Right lobe of liver (tissue), 6 donors: ENCODE results near the gene ALPL. TPM values are rescaled to one million over a fixed set of nuclear protein-coding genes. Genes with fewer than 3 reads are reported as not detected.

ENCODE experiments used
- ATAC-seq, 4 donors: fragments of 200-7000 bp; cut with Tn5 transposase; one replicate each; pipeline ENCODE4 v1.9.1; 2020; ENCODE audit warnings: mild to moderate bottlenecking in 4 of 4, moderate library complexity in 4 of 4
- DNase-seq, 3 donors: peaks; one replicate each; pipeline ENCODE4 v3.0.0-alpha.2; 2020
- H3K27ac ChIP-seq, 3 donors: fragments of 200-600 bp; one replicate each; pipeline ENCODE4 v1.8.0; 2022
- H3K27me3 ChIP-seq, 2 donors: fragments of 200-600 bp; one replicate each; pipeline ENCODE4 v1.8.0; 2022
- H3K36me3 ChIP-seq, 4 donors: fragments of 200-600 bp; sonication (generic) in 1 of 4; one replicate each; pipeline versions ENCODE4 v1.5.1 to v1.8.0; 2017 to 2022; ENCODE audit warnings: control low read depth in 1 of 4
- H3K4me1 ChIP-seq, 4 donors: fragments of 200-600 bp; sonication (generic) in 1 of 4; one replicate each; pipeline versions ENCODE4 v1.5.1 to v1.8.0; 2017 to 2022; ENCODE audit warnings: control low read depth in 1 of 4
- H3K4me3 ChIP-seq, 3 donors: fragments of 200-600 bp; one replicate each; pipeline ENCODE4 v1.8.0; 2022
- H3K9me3 ChIP-seq, 4 donors: fragments of 200-600 bp; sonication (generic) in 1 of 4; one replicate each; pipeline versions ENCODE4 v1.5.1 to v1.8.0; 2017 to 2022; ENCODE audit warnings: control low read depth in 1 of 4
- POLR2A ChIP-seq: fragments of 450-650 bp; IDR thresholded peaks from one replicate; pipeline ENCODE4 v1.6.1; 2017; ENCODE audit warnings: antibody characterized with exemption, mild to moderate bottlenecking
- WGBS: methylation state at CpG from one replicate; pipeline ENCODE4 v1.1.6; 2018; ENCODE audit warnings: low coverage, low lambda C conversion rate; ENCODE audit not compliant: insufficient coverage; ENCODE audit errors: missing lambda C conversion rate; 5-methylcytosine and 5-hydroxymethylcytosine counted together
- intact Hi-C, 2 donors: fragments of 100-400 bp; cut with DNase I; formaldehyde crosslinking; loops; one replicate each; pipeline versions ENCODE4 v1.11.2 to v1.14.1; 2022
- total RNA-seq, 6 experiments: library from RNA; depleted of rRNA in 2 of 6; stranded (reverse); fragments of >200 nt in 2 of 6; fragmentation: NEBNext Ultra II Directional in 3 of 6; extraction: Animal tissue kit (Norgen Biotek cat#: 25700) in 3 of 6; gene quantifications; one replicate each; pipeline versions ENCODE4 v1.1.0 to v1.2.4, GENCODE V29; 2016 to 2023
- TF ChIP-seq, protein P1 (sequence below), 4 donors: fragments of 200-600 bp in 3 of 4; fragments of 450-650 bp in 1 of 4; IDR thresholded peaks; one replicate each; pipeline versions ENCODE4 v1.5.1 to v1.8.0; 2016 to 2022; ENCODE audit warnings: antibody characterized with exemption in 4 of 4, mild to moderate bottlenecking in 2 of 4
- donor health status: DM: no; HTN: yes; CAD: no.
- donor health status: DM: no; HTN: no; CAD: no.
- donor health status: DM: no; HTN: no; CAD: no.
- donor health status: DM: no; HTN: yes; CAD: no.
- donor health status: DM: no; HTN: yes; CAD: no.

Gene ALPL
- total RNA-seq, 6 experiments from 2014 or later: 23.2 to 81.5 (median 48.1) TPM

DNA sequence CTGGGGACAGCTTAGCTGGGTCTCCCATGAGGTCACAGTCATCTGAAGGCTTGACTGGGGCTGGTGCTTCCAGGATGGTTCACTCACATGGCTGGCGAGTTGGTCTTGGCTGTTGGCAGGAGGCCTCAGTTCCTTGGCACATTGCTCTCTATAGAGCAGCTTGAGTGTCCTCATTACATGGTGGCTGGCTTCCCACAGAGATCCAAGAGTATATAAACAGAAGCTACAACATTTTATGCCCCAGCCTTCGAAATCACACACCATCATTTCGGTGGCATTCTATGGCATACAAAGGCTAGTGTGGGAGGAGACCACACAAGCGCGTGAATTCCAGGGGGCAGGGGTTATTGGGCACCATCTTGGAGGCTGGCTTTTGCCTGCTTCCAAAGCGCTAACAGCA lies 63.0 kb downstream of the ALPL start:
- no peak for ATAC-seq
- H3K27me3 ChIP-seq: no peaks in the 10 kb centered on the region
- no peaks in the 10 kb centered on the region for H3K36me3 ChIP-seq
- DNase-seq: no peak
- TF ChIP-seq POLR2A: no peak
- TF ChIP-seq, protein P1, sequence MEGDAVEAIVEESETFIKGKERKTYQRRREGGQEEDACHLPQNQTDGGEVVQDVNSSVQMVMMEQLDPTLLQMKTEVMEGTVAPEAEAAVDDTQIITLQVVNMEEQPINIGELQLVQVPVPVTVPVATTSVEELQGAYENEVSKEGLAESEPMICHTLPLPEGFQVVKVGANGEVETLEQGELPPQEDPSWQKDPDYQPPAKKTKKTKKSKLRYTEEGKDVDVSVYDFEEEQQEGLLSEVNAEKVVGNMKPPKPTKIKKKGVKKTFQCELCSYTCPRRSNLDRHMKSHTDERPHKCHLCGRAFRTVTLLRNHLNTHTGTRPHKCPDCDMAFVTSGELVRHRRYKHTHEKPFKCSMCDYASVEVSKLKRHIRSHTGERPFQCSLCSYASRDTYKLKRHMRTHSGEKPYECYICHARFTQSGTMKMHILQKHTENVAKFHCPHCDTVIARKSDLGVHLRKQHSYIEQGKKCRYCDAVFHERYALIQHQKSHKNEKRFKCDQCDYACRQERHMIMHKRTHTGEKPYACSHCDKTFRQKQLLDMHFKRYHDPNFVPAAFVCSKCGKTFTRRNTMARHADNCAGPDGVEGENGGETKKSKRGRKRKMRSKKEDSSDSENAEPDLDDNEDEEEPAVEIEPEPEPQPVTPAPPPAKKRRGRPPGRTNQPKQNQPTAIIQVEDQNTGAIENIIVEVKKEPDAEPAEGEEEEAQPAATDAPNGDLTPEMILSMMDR (IDR thresholded peaks at IDR 0.05): no peak
- WGBS: 81% methylated on average over 4 of the region's 6 CpGs
- no peak overlapping the region for H3K4me3 ChIP-seq
- intact Hi-C loops: loop anchor here (5.0 to 10.0 kb wide), 2 partner anchors 57 to 60 kb away; no protein-coding TSS in a partner anchor
- peaks cover 0 to 21% (median 10%) of the 10 kb centered on the region in 4 donors for H3K4me1 ChIP-seq
- no peaks in the 10 kb centered on the region for H3K9me3 ChIP-seq
- H3K27ac ChIP-seq: no peak overlapping the region

DNA sequence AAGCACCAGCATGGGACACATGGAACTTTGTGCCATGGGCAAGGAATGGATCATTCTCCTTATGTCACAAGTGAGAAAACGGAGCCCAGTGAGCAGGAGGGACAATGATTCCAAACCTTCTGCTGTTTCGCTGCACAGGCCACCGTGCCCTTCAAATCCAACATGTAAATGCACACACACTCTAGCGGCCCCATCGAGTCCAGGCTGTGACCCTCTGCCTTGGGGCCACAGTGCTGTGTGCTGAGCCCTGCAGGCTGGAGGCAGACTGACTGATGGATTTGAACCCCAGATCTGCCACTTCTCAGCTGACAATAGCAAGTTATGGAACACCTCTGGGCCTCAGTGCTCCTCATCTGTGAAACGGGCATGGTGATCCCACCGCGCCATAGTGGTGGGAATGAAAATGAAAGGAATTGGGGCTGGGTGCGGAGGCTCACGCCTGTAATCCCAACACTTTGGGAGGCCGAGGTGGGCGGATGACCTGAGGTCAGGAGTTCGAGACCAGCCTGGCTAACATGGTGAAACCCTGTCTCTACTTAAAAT lies 63.6 kb downstream of the ALPL start:
- no peaks in the 10 kb centered on the region for H3K27me3 ChIP-seq
- TF ChIP-seq, protein P1 (IDR thresholded peaks at IDR 0.05): no peak
- no peak for TF ChIP-seq POLR2A
- 81% methylated on average over 9 of the region's 13 CpGs for WGBS
- no peaks in the 10 kb centered on the region for H3K36me3 ChIP-seq
- no peak overlapping the region for H3K27ac ChIP-seq
- no peak for DNase-seq
- no peaks in the 10 kb centered on the region for H3K9me3 ChIP-seq
- peaks cover 0 to 21% (median 10%) of the 10 kb centered on the region in 4 donors for H3K4me1 ChIP-seq
- ATAC-seq: no peak
- intact Hi-C loops: loop anchor here (5.0 to 10.0 kb wide), 2 partner anchors 58 to 61 kb away; no protein-coding TSS in a partner anchor
- H3K4me3 ChIP-seq: no peak overlapping the region

DNA sequence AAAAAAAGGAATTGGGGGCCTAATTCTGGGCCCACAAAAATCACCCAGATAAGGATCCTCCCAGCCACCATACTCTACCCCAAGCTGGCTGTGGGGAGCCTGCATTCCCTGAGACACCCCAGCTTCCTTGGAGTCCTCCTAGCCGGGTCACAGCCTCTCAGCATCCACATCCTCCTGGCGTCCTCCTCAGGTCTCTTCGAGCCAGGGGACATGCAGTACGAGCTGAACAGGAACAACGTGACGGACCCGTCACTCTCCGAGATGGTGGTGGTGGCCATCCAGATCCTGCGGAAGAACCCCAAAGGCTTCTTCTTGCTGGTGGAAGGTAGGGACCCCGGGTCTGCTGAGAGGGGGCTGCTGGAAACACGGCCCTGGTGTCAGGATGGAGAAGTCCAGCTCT lies 64.3 kb downstream of the ALPL start:
- Histone ChIP-seq H3K27me3 (no peaks in the 10 kb centered on the region), H3K36me3 (no peaks in the 10 kb centered on the region), H3K4me1 (peaks cover 0 to 21% (median 7%) of the 10 kb centered on the region in 4 donors), H3K9me3 (no peaks in the 10 kb centered on the region), H3K4me3 (no peak overlapping the region), H3K27ac (no peak overlapping the region)
- TF ChIP-seq, protein P1 (IDR thresholded peaks at IDR 0.05): no peak
- no peak for TF ChIP-seq POLR2A
- intact Hi-C loops: loop anchor here (5.0 to 10.0 kb wide), 2 partner anchors 59 to 61 kb away; no protein-coding TSS in a partner anchor
- ATAC-seq (no peak), DNase-seq (no peak)
- 73% methylated on average over 3 of the region's 11 CpGs for WGBS

DNA sequence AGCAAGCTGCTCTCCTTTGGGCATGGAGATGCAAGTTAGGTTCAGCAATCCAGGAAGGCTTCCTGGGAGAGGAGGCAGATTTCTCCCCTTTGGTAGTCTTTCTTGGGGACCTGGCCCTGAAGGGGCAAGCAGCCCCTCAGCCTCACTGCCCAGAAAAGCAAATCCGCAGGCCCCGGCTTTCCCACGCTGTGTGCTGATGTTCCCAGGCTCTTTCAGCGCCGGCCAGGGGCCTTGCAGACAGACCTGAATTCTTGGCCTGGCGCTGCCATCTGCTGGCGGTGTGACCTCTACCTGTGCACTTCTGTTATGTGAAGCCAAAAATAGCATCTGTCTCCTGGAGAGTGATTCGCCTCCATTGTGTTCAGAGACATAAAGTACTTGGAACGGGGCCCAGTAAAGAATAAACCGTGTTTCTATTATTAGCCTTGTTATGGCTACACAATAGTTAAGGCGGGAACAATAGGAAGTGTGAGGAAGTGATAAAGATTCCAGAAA lies 64.8 kb downstream of the ALPL start:
- WGBS: 0% methylated on average over 4 of the region's 11 CpGs
- TF ChIP-seq POLR2A: no peak
- TF ChIP-seq, protein P1 (IDR thresholded peaks at IDR 0.05): peak; percentile 54 to 72 (median 61)
- intact Hi-C loops: loop anchor here (5.0 to 10.0 kb wide), 2 partner anchors 59 to 62 kb away; no protein-coding TSS in a partner anchor
- no peaks in the 10 kb centered on the region for H3K36me3 ChIP-seq
- no peaks in the 10 kb centered on the region for H3K27me3 ChIP-seq
- ATAC-seq (peak; percentile 66 to 74 (median 71)), DNase-seq (peak; percentile 79 to 83 (median 82))
- H3K4me1 ChIP-seq: peaks cover 0 to 18% (median 6%) of the 10 kb centered on the region in 4 donors
- no peak overlapping the region for H3K4me3 ChIP-seq
- H3K9me3 ChIP-seq: no peaks in the 10 kb centered on the region
- H3K27ac ChIP-seq: no peak overlapping the region
